SK-MEL-5 (cell line): Measurements from ENCODE around the gene TRIM9. TPM values are rescaled to one million over a fixed set of nuclear protein-coding genes. Genes with fewer than 3 reads are reported as not detected.

ENCODE experiments used
- DNase-seq: peaks from one replicate; pipeline ENCODE4 v3.0.0-alpha.2; 2016; ENCODE audit warnings: low read depth, low spot score
- in situ Hi-C: cut with HindIII; loops from 2 replicates; pipeline ENCODE4 v1.10.0; 2016; ENCODE audit warnings: low sequenced_read_pairs, high pct_unique_total_duplicates, low pct_unique_long_range_greater_than_20kb
- total RNA-seq: library from RNA; depleted of rRNA; stranded (reverse); fragments of >200 nt; shearing (Covaris generic); gene quantifications from 2 replicates; pipeline ENCODE4 v1.2.3, GENCODE V29; 2014

The TRIM9 gene
- total RNA-seq, 1 experiment from 2014 or later: 8.7 TPM

DNA sequence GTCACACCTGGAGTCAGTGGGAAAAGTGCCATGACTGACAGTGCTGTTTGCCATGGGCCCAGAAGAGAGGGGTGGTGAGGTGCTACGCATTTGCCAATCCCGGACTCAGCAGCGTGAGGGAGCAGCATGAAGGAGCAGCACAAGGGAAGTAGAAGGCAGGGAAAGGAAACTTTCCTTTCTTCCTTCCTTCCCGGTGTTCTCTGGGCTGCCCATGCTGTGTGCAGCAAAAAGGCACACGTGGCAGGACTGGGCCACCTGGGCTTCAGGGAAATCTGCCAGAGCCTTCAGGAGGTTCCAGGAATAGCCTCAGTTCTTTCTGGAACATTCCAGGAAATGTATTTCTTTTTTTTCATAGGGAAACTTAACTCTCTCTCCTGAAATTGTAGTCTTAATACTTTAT is 23.0 kb downstream of the TRIM9 start:
- in situ Hi-C loops: no loop called here
- no peak for DNase-seq

- no peak for DNase-seq
- in situ Hi-C loops: no loop called here
Measured at GRCh38 chr14:51070726-51071125, 24.2 kb downstream of the TRIM9 start.

- DNase-seq: no peak
- in situ Hi-C loops: no loop called here
Measured at GRCh38 chr14:51069055-51069454, 25.9 kb downstream of the TRIM9 start.

DNA sequence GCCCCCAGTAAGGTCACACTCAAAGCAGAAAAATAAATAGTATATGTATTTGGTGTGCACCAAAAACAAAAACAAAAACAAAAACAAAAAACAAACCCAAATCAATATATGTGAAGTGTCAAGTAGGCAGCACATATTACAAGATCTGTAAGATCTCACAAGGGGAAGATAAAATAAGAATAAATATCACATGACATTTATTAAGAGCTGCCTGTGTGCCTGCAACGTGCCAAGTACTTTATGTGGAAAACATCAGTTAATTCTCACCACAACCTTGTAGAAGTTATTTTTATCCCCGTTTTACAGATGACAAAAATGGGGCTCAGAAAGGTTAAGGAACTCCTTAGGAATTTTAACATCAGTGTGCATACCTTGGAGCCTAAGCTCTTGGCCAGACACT is 26.6 kb downstream of the TRIM9 start:
- no peak for DNase-seq
- in situ Hi-C loops: no loop called here

- in situ Hi-C loops: no loop called here
- DNase-seq: no peak
Measured at GRCh38 chr14:51067295-51067694, 27.6 kb downstream of the TRIM9 start.

- in situ Hi-C loops: no loop called here
Measured at GRCh38 chr14:51066576-51066975, 28.3 kb downstream of the TRIM9 start.

DNA sequence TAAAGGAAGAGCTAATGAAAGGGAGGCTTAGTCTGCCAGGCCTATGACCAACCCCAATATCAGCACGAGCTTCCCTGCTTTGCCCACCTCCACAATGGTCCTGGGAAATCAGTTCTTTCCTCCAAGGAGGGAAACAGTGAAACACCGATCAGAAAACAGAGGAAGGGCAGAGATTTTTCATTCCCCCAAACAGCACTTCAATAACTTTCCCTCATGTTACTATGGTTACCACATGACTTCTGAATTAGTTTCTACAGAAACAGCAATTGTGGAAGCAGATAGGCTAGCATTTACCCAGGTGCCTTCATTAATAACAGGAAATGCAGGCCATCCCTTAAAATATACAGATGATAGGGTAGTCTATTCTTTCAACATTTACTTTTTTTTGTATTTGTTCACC is 35.9 kb downstream of the TRIM9 start:
- no peak for DNase-seq
- in situ Hi-C loops: no loop called here

More at GRCh38 chr14:51066576-51066975, 28.3 kb downstream of the TRIM9 start:
- DNase-seq: no peak

GRCh38 chr14:51058382-51058781 is 36.5 kb downstream of the TRIM9 start:
- DNase-seq: no peak

DNA sequence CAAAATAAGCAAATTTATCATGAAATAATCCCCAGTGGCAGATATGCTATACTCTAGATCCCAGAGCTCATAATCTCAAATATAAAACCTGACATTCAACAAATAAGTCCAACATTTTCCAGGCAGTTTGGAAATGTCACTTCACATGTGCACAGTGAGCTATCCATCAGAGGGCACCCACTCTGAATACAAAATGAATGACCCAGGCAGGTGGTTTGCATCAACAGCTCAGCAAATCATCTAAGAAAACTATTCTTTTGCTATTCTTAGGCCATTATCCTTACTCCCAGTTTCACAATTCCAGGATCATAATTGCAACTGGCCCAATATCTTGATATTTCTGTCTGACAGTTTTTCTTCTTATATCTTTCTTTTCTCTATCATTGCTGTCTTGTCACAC is 38.5 kb downstream of the TRIM9 start:
- in situ Hi-C loops: no loop called here
- no peak for DNase-seq

More at GRCh38 chr14:51058382-51058781, 36.5 kb downstream of the TRIM9 start:
- in situ Hi-C loops: no loop called here

- no peak for DNase-seq
- in situ Hi-C loops: no loop called here
Measured at GRCh38 chr14:51053157-51053556, 41.7 kb downstream of the TRIM9 start.

GRCh38 chr14:51044961-51045360 is 49.9 kb downstream of the TRIM9 start:
- in situ Hi-C loops: no loop called here
- DNase-seq: no peak

DNA sequence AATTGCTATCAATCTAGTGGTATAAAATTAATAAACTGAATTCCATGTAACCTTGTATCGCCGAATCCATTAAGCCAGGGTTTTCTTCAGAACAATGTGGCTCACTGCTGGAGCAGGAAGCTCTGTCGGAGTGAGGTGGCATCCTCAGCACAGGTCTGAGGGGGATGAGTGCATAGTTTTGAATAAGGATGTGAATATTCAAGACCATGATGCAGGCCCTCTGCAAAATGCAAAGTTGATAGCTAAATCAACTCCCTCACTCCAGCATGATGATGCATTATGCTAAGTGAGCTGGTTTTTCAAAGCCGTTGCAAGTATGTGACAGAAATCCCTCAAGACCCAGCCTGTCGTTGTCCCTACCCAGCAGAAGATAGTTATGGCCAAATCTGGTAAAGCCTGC is 53.0 kb downstream of the TRIM9 start:
- DNase-seq: no peak
- in situ Hi-C loops: no loop called here

- in situ Hi-C loops: no loop called here
Measured at GRCh38 chr14:51041108-51041531, 53.8 kb downstream of the TRIM9 start.

GRCh38 chr14:51039252-51039651 is 55.7 kb downstream of the TRIM9 start:
- no peak for DNase-seq
- in situ Hi-C loops: no loop called here

More at GRCh38 chr14:51041108-51041531, 53.8 kb downstream of the TRIM9 start:
- DNase-seq: no peak

GRCh38 chr14:51035611-51036192 is 59.2 kb downstream of the TRIM9 start:
- DNase-seq: no peak
- in situ Hi-C loops: no loop called here

- DNase-seq: no peak
- in situ Hi-C loops: no loop called here
Measured at GRCh38 chr14:51028851-51029754, 65.8 kb downstream of the TRIM9 start.

DNA sequence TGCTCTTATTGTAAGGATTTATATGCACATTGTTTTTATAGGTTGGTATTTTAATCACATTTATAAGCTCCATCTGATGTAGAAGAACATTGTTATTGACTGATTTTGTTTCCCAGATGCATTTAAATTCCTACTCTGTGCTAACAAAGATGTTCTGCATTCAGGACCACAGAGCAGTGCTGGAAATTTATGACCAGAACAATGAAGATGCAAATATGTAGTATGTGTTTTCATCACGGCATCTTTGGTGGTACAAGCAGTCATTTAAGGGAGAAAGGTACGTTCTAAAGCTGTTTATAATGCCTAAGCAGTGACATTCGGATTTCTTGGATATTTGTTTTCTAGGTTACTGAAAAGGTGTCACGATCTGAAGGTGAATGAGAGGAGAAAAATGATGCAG is 66.5 kb downstream of the TRIM9 start:
- in situ Hi-C loops: no loop called here
- DNase-seq: no peak

DNA sequence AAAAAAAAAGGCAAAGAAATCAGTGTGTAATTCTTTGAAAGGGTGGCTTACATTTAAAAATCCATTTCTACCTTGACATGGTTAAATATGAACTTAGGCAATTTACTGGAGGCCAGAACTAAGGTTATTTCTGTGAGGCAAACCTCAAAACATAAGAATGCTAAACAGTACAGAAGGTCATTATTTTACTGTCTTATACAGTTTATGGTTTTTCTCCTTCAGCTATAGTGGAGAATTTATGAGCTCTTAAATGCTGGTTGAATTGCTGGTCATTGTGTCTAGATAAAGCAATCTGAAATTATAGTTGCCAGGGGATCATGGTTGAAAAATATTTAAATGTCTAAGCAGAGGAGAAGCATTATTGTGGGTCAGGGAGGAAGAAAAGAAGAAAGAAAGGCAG is 70.5 kb downstream of the TRIM9 start:
- in situ Hi-C loops: no loop called here
- no peak for DNase-seq

- in situ Hi-C loops: no loop called here
- DNase-seq: peak; percentile 95
Measured at GRCh38 chr14:51023964-51024363, 70.9 kb downstream of the TRIM9 start.
